SK-N-SH (cell line): ENCODE results near the gene DLX5. TPM values are rescaled to one million over a fixed set of nuclear protein-coding genes. Genes with fewer than 3 reads are reported as not detected.

Experiments used
- CTCF ChIA-PET: fragments of 300-600, 350-600 bp; formaldehyde crosslinking; extraction: SDS; loops from one replicate; lab custom pipeline; 2021; lab: Yijun Ruan, JAX
- POLR2A ChIA-PET: fragments of 350-600 bp; sonication (Branson Sonifier 250); formaldehyde crosslinking; extraction: SDS; loops from one replicate; lab custom pipeline; 2020; ENCODE audit warnings: antibody characterized with exemption, inconsistent platforms; lab: Yijun Ruan, JAX
- DNase-seq: peaks from one replicate; pipeline ENCODE4 v3.0.0; 2012
- H2AFZ ChIP-seq: fragments of 200-600 bp; sonication (generic); 2 replicates; pipeline ENCODE4 v1.8.1; 2016; ENCODE audit warnings: antibody characterized with exemption, mild to moderate bottlenecking, low read depth
- H3F3A ChIP-seq: fragments of 200-600 bp; sonication (generic); replicated peaks from 2 replicates; pipeline ENCODE3; 2016; ENCODE audit warnings: antibody characterized with exemption, mild to moderate bottlenecking; ENCODE audit not compliant: insufficient read depth
- H3K27ac ChIP-seq, 2 experiments: fragments of 200-500 bp in 1 of 2; fragments of 200-600 bp in 1 of 2; sonication (Bioruptor generic) in 1 of 2; sonication (generic), shearing (Covaris generic) in 1 of 2; 2 replicates each; pipeline versions ENCODE4 v1.5.1 to v1.6.1; 2014 to 2016; ENCODE audit warnings: low read depth in 2 of 2, inconsistent platforms in 1 of 2, low read length in 1 of 2, mild to moderate bottlenecking in 1 of 2, mixed read lengths in 1 of 2
- H3K27me3 ChIP-seq: fragments of 200-600 bp; sonication (generic), shearing (Covaris generic); 2 replicates; pipeline ENCODE4 v1.6.1; 2016; ENCODE audit warnings: mixed run types; ENCODE audit not compliant: insufficient read depth
- H3K36me3 ChIP-seq, 2 experiments: fragments of 200-500 bp in 1 of 2; fragments of 200-600 bp in 1 of 2; sonication (Bioruptor generic) in 1 of 2; sonication (generic) in 1 of 2; replicated peaks in 1 of 2; 2 replicates each; pipeline versions ENCODE3 to v1.5.1; 2014 to 2016; ENCODE audit warnings: low read length in 1 of 2, mild to moderate bottlenecking in 1 of 2; ENCODE audit not compliant: insufficient read depth in 2 of 2, control insufficient read depth in 1 of 2
- H3K4me1 ChIP-seq, 2 experiments: fragments of 200-500 bp in 1 of 2; fragments of 200-600 bp in 1 of 2; sonication (Bioruptor generic) in 1 of 2; sonication (generic), shearing (Covaris generic) in 1 of 2; 2 replicates each; pipeline versions ENCODE4 v1.5.1 to v1.6.1; 2014 to 2016; ENCODE audit warnings: low read depth in 1 of 2, low read length in 1 of 2, mixed run types in 1 of 2; ENCODE audit not compliant: insufficient read depth in 2 of 2, control insufficient read depth in 1 of 2
- H3K4me2 ChIP-seq: fragments of 200-600 bp; sonication (generic), shearing (Covaris generic); 2 replicates; pipeline ENCODE4 v1.6.1; 2017; ENCODE audit warnings: mixed run types
- H3K4me3 ChIP-seq, 2 experiments: fragments of 200-500 bp in 1 of 2; fragments of 200-600 bp in 1 of 2; sonication (Bioruptor generic) in 1 of 2; sonication (generic), shearing (Covaris generic) in 1 of 2; 2 replicates each; pipeline versions ENCODE4 v1.5.1 to v1.8.1; 2014 to 2016; ENCODE audit warnings: low read depth in 2 of 2, inconsistent platforms in 1 of 2, low read length in 1 of 2, mild to moderate bottlenecking in 1 of 2, mixed read lengths in 1 of 2, moderate library complexity in 1 of 2
- H3K79me2 ChIP-seq: fragments of 200-600 bp; sonication (generic); 2 replicates; pipeline ENCODE4 v1.8.1; 2017; ENCODE audit warnings: mild to moderate bottlenecking; ENCODE audit not compliant: insufficient read depth
- H3K9ac ChIP-seq: fragments of 200-600 bp; sonication (generic); 2 replicates; pipeline ENCODE4 v1.6.1; 2017; ENCODE audit warnings: mixed run types
- H3K9me2 ChIP-seq: fragments of 200-600 bp; sonication (generic); 2 replicates; pipeline ENCODE4 v1.6.1; 2017; ENCODE audit warnings: mixed run types
- H3K9me3 ChIP-seq: fragments of 200-600 bp; sonication (generic); 2 replicates; pipeline ENCODE4 v1.6.1; 2017; ENCODE audit warnings: mixed run types, mild to moderate bottlenecking, moderate library complexity
- H4K20me1 ChIP-seq: fragments of 200-600 bp; sonication (generic); 2 replicates; pipeline ENCODE4 v1.6.1; 2017; ENCODE audit warnings: mild to moderate bottlenecking, mixed run types; ENCODE audit not compliant: insufficient read depth
- CTCF ChIP-seq: fragments of 200-600 bp; sonication (generic); IDR thresholded peaks from 2 replicates; pipeline ENCODE4 v1.6.1; 2017; ENCODE audit warnings: antibody characterized with exemption, mild to moderate bottlenecking, moderate library complexity
- EZH2phosphoT487 ChIP-seq: fragments of 200-600 bp; sonication (generic); IDR thresholded peaks from 2 replicates; pipeline ENCODE4 v1.6.1; 2017; ENCODE audit warnings: low read depth, mixed run types, mild to moderate bottlenecking, antibody characterized with exemption, moderate library complexity, borderline replicate concordance
- FOXJ3 ChIP-seq: sonication (generic); formaldehyde crosslinking; IDR thresholded peaks from 2 replicates; pipeline ENCODE4 v1.5.1; 2020; ENCODE audit warnings: mild to moderate bottlenecking, missing genetic modification reagents
- FOXM1 ChIP-seq: IDR thresholded peaks from 2 replicates; pipeline ENCODE4 v1.4.0; 2012; ENCODE audit warnings: low read depth, mild to moderate bottlenecking
- MEF2A ChIP-seq: IDR thresholded peaks from 2 replicates; pipeline ENCODE4 v1.4.0; 2012; ENCODE audit warnings: low read depth, borderline replicate concordance
- RCOR1 ChIP-seq: fragments of 150-350 bp; IDR thresholded peaks from 2 replicates; pipeline ENCODE4 v1.6.1; 2017; ENCODE audit warnings: antibody characterized with exemption, low read length
- RXRA ChIP-seq: IDR thresholded peaks from 2 replicates; pipeline ENCODE4 v1.4.0; 2012; ENCODE audit warnings: low read depth, mild to moderate bottlenecking, borderline replicate concordance
- SIN3A ChIP-seq: IDR thresholded peaks from 2 replicates; pipeline ENCODE4 v1.6.1; 2012; ENCODE audit warnings: low read depth, mild to moderate bottlenecking, low read length, moderate library complexity, borderline replicate concordance
- SMC3 ChIP-seq: IDR thresholded peaks from 2 replicates; pipeline ENCODE4 v1.6.1; 2012; ENCODE audit warnings: low read depth, low read length, improper control_type of control experiment
- TAF1 ChIP-seq: IDR thresholded peaks from 2 replicates; pipeline ENCODE4 v1.6.1; 2012; ENCODE audit warnings: low read depth, mild to moderate bottlenecking, low read length, moderate library complexity, borderline replicate concordance
- TEAD4 ChIP-seq: IDR thresholded peaks from 2 replicates; pipeline ENCODE4 v1.4.0; 2012; ENCODE audit warnings: mild to moderate bottlenecking, borderline replicate concordance; ENCODE audit not compliant: insufficient read depth
- USF1 ChIP-seq: IDR thresholded peaks from 2 replicates; pipeline ENCODE4 v1.4.0; 2012; ENCODE audit warnings: low read depth, borderline replicate concordance
- WGBS: methylation state at CpG from one replicate; pipeline ENCODE4 v1.1.6; 2017; ENCODE audit warnings: low lambda C conversion rate; 5-methylcytosine and 5-hydroxymethylcytosine counted together
- polyA plus RNA-seq, 3 experiments: library from polyadenylated mRNA; depleted of rRNA; stranded (reverse); fragments of >200 nt; gene quantifications; 2 replicates each; pipeline ENCODE4 v1.2.3, GENCODE V29; 2012

Gene DLX5
- polyA plus RNA-seq, 1 of the 3 experiments (the other 2 are of a cell fraction): not detected

- 21% methylated on average over 2 of the region's 2 CpGs for WGBS
- no peak for TF ChIP-seq EZH2phosphoT487
- no peak for TF ChIP-seq CTCF
- no peak for TF ChIP-seq SMC3
- TF ChIP-seq RXRA: no peak
- no peak for TF ChIP-seq MEF2A
- TF ChIP-seq FOXJ3 (CRISPR knock-in tag): no peak
- TF ChIP-seq SIN3A: no peak
- TF ChIP-seq TAF1: no peak
- no peak for TF ChIP-seq FOXM1
- TF ChIP-seq RCOR1: no peak
- TF ChIP-seq TEAD4: no peak
- TF ChIP-seq USF1: no peak
- DNase-seq: no peak
- ChIA-PET POLR2A (no interaction called here), CTCF (no interaction called here)
- H3K27me3 ChIP-seq: no peaks in the 10 kb centered on the region
- no peaks in the 10 kb centered on the region for H3K9me2 ChIP-seq
- H3K27ac ChIP-seq: no peak overlapping the region
- no peaks in the 10 kb centered on the region for H3K4me1 ChIP-seq
- no peak overlapping the region for H2AFZ ChIP-seq
- H3K79me2 ChIP-seq: no peaks in the 10 kb centered on the region
- H3K9me3 ChIP-seq: no peaks in the 10 kb centered on the region
- no peaks in the 10 kb centered on the region for H4K20me1 ChIP-seq
- no peak overlapping the region for H3K9ac ChIP-seq
- H3K4me3 ChIP-seq: no peak overlapping the region
- H3K4me2 ChIP-seq: no peak overlapping the region
- peaks cover 4% of the 10 kb centered on the region for H3F3A ChIP-seq
- H3K36me3 ChIP-seq: no peaks in the 10 kb centered on the region
Observed at GRCh38 chr7:96976106-96976505, 48.5 kb downstream of the DLX5 start.

GRCh38 chr7:96973986-96974385, 50.6 kb downstream of the DLX5 start:
- POLR2A ChIA-PET: no interaction called here
- CTCF ChIA-PET: no interaction called here

More at GRCh38 chr7:96973986-96974385, 50.6 kb downstream of the DLX5 start:
- TF ChIP-seq TAF1: no peak
- Histone ChIP-seq H3K4me3 (no peak overlapping the region), H3K27me3 (peaks cover 6% of the 10 kb centered on the region; the same call in 1 of the 2 replicates), H3K9me3 (no peaks in the 10 kb centered on the region), H4K20me1 (no peaks in the 10 kb centered on the region), H3F3A (peaks cover 4% of the 10 kb centered on the region), H3K9ac (no peak overlapping the region), H3K36me3 (no peaks in the 10 kb centered on the region), H3K9me2 (no peaks in the 10 kb centered on the region), H3K79me2 (no peaks in the 10 kb centered on the region), H3K27ac (no peak overlapping the region; a peak in 1 of 4 replicates), H2AFZ (no peak overlapping the region), H3K4me1 (no peaks in the 10 kb centered on the region), H3K4me2 (no peak overlapping the region)
- 13% methylated on average over 2 of the region's 2 CpGs for WGBS
- no peak for DNase-seq
